Type B pancreatic cell (in vitro differentiated cells): ENCODE data around the gene SSBP3. TPM values are rescaled to one million over a fixed set of nuclear protein-coding genes. Genes with fewer than 3 reads are reported as not detected.

Experiments used
- DNase-seq: peaks from one replicate; pipeline ENCODE4 v3.0.0; 2021; ENCODE audit warnings: mixed read lengths; ENCODE audit not compliant: unreplicated experiment; ENCODE audit errors: extremely low spot score
- H3K27ac Mint-ChIP-seq: 2 replicates; pipeline ENCODE4 v1.8.0; 2021; ENCODE audit warnings: mild to moderate bottlenecking, mixed read lengths
- H3K27me3 Mint-ChIP-seq: 2 replicates; pipeline ENCODE4 v1.8.0; 2021; ENCODE audit warnings: mixed read lengths
- H3K36me3 Mint-ChIP-seq: 2 replicates; pipeline ENCODE4 v1.8.0; 2021; ENCODE audit warnings: mixed read lengths
- H3K4me1 Mint-ChIP-seq: one replicate; pipeline ENCODE4 v1.8.0; 2021; ENCODE audit warnings: mixed read lengths; ENCODE audit not compliant: unreplicated experiment
- H3K4me3 Mint-ChIP-seq: 2 replicates; pipeline ENCODE4 v1.8.0; 2021; ENCODE audit warnings: mild to moderate bottlenecking, mixed read lengths
- H3K9me3 Mint-ChIP-seq: 2 replicates; pipeline ENCODE4 v1.8.0; 2021; ENCODE audit warnings: mixed read lengths
- CTCF ChIP-seq: fragments of 200-600 bp; sonication (generic); conservative IDR thresholded peaks from 2 replicates; pipeline ENCODE4 v1.5.0; 2021; ENCODE audit warnings: antibody characterized with exemption, mild to moderate bottlenecking
- total RNA-seq: library from RNA; stranded (reverse); gene quantifications from 2 replicates; pipeline ENCODE4 v1.2.1, GENCODE V29; 2021; ENCODE audit warnings: low replicate concordance

SSBP3 gene
- total RNA-seq, 1 donor from 2014 or later, result 129 TPM

- Mint-ChIP-seq H3K9me3 (no peaks in the 10 kb centered on the region), H3K4me1 (peaks cover 37% of the 10 kb centered on the region), H3K36me3 (peaks cover 8% of the 10 kb centered on the region), H3K27me3 (no peaks in the 10 kb centered on the region), H3K4me3 (no peak overlapping the region), H3K27ac (no peak overlapping the region)
- TF ChIP-seq CTCF, result no peak
- DNase-seq, result no peak
These were observed 143.9 kb downstream of the SSBP3 start for GRCh38 chr1:54262244-54262643.

GRCh38 chr1:54260810-54261209 lies 145.4 kb downstream of the SSBP3 start:
- peaks cover 43% of the 10 kb centered on the region for H3K4me1 Mint-ChIP-seq
- no peak for TF ChIP-seq CTCF
- H3K9me3 Mint-ChIP-seq, result no peaks in the 10 kb centered on the region
- peaks cover 14% of the 10 kb centered on the region for H3K36me3 Mint-ChIP-seq
- no peak overlapping the region for H3K4me3 Mint-ChIP-seq
- no peak for DNase-seq
- H3K27me3 Mint-ChIP-seq, result no peaks in the 10 kb centered on the region
- H3K27ac Mint-ChIP-seq, result no peak overlapping the region

GRCh38 chr1:54259546-54260140 lies 146.6 kb downstream of the SSBP3 start:
- Mint-ChIP-seq H3K27ac (no peak overlapping the region), H3K9me3 (no peaks in the 10 kb centered on the region), H3K27me3 (no peaks in the 10 kb centered on the region), H3K4me1 (peaks cover 39% of the 10 kb centered on the region), H3K4me3 (no peak overlapping the region), H3K36me3 (peaks cover 14% of the 10 kb centered on the region)
- no peak for DNase-seq
- TF ChIP-seq CTCF, result no peak

GRCh38 chr1:54257876-54258275 lies 148.3 kb downstream of the SSBP3 start:
- no peaks in the 10 kb centered on the region for H3K9me3 Mint-ChIP-seq
- peaks cover 39% of the 10 kb centered on the region for H3K4me1 Mint-ChIP-seq
- H3K4me3 Mint-ChIP-seq, result no peak overlapping the region
- H3K36me3 Mint-ChIP-seq, result peaks cover 14% of the 10 kb centered on the region
- no peak for DNase-seq
- no peak for TF ChIP-seq CTCF
- no peaks in the 10 kb centered on the region for H3K27me3 Mint-ChIP-seq
- H3K27ac Mint-ChIP-seq, result no peak overlapping the region

GRCh38 chr1:54257346-54257620 lies 148.9 kb downstream of the SSBP3 start:
- TF ChIP-seq CTCF, result no peak
- Mint-ChIP-seq H3K27me3 (no peaks in the 10 kb centered on the region), H3K9me3 (no peaks in the 10 kb centered on the region), H3K4me1 (peaks cover 39% of the 10 kb centered on the region), H3K4me3 (peak overlapping the region; percentile 29), H3K27ac (peak overlapping the region; percentile 71), H3K36me3 (peaks cover 14% of the 10 kb centered on the region)
- DNase-seq, result no peak
